Measurements from ENCODE around the gene HECTD3. TPM values are rescaled to one million over a fixed set of nuclear protein-coding genes. Genes with fewer than 3 reads are reported as not detected.
"Not testable (repeated sequence)": the region's sequence is repeated elsewhere in the genome, so short reads cannot be mapped to it uniquely, and the experiment has no call there.

The HECTD3 gene
- polyA plus RNA-seq, 1 donor, result 31.8 TPM

DNA sequence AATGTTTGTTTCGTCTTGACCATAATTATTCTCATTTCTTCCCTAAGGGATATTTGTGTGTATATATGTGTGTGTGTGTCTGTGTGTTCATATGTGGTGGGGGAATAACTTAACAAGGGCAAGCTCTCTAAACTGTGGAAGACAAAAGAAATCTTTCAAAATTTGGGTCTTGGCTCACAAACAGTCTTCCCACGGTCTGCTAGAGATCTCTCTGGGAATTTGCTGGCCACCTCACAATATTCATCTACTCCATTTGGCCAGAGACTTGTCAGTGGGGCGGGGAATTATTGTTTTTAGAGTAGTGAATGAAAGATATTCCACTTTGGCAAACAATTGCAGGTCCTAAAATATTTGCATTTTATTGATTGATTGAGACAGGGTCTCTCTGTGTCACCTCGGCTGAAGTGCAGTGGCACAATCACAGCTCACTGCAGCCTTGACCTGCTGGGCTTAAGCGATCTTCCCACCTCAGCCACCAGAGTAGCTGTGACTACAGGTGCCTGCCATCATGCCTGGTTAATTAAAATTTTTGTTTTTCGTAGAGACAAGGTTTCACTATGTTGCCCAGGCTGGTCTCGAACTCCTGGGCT lies 16.7 kb downstream of the HECTD3 start:
- no peak for DNase-seq (ENCODE audit: low read depth)

DNA sequence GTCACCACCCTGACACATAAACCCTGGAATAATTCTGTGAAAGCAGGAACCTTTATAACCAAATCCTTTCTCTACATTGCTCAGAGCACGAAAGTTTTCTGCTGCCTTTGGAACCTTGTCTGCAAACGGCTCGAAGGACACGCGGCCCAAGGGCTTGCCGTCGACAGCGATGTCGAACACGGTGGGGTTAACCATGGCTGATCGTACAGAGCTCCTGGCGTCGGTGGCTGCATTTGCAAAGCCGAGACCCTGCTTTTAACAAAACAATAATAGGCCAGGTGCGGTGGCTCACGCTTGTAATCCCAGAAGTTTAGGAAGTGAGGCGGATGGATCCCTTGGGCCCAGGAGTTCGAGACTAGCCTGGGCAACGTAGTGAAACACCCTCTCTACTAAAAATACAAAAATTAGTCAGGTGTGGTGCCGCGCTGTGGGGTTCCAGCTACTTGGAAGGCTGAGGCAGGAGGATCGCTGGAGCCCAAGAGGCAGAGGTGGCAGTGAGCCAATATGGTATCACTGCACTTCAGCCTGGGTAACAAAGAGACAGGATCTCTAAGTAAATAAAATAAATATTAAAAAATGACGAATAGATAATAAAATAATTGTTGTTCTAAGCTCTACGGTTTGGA lies 22.5 kb downstream of the HECTD3 start:
- DNase-seq (ENCODE audit: low read depth), result no peak

DNA sequence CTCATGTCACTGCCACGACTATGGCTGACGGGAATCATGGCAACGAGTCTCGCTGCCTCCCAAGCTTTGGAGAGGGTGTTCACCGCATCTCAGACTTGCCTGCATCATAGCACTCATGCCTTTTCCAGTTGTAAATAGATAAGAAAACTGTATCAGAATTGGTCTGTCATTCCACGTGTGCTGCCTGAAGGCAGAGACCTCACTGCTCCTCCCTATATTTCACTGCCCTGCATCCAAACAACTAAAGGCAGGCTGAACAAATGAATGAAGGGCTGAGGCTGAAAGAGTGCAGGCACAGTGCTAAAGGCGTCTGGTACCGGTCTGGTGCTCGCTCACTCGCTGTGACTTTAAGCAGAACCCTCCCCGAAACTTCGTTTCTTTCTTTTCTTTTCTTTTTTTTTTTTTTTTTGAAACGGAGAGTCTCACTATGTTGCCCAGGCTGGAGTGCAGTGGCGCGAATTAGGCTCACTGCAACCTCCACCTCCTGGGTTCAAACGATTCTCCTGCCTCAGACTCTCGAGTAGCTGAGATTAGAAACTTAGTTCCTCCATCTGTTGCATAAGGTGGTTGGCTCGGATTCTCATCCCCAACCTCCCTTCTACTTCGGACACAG lies 25.3 kb downstream of the HECTD3 start:
- no peak for DNase-seq (ENCODE audit: low read depth)

DNA sequence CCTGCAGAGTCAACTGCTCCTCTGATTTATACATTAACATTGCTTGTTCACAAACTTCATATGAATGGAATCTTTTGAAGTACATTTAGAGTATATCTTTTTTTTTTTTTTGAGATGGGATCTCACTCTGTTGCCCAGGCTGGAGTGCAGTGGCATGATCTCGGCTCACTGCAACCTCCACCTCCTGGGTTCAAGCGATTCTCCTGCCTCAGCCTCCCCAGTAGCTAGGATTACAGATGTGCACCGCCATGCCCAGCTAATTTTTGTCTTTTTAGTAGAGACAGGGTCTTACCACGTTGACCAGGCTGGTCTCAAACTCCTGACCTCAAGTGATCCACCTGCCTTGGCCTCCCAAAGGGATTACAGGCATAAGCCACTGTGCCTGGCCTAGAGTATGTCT lies 33.8 kb downstream of the HECTD3 start:
- DNase-seq (ENCODE audit: low read depth), result not testable (repeated sequence)

DNA sequence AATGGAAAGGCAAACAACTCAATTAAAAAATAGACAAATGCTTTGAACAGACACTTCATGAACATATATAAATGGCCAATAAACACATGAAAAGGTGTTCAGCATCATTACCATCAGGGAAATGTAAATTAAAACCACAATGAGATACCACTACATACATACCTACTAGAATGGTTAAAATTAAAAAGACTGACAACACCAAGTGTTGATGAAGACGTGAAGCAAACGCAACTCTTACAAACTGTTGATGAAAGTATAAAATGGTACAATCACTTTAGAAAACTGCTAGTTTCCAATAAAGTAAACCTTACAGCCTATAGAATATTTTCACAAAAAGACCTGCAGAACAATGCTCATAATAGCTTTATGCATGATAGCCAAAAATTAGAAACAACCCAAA lies 34.9 kb downstream of the HECTD3 start:
- no peak for DNase-seq (ENCODE audit: low read depth)

DNA sequence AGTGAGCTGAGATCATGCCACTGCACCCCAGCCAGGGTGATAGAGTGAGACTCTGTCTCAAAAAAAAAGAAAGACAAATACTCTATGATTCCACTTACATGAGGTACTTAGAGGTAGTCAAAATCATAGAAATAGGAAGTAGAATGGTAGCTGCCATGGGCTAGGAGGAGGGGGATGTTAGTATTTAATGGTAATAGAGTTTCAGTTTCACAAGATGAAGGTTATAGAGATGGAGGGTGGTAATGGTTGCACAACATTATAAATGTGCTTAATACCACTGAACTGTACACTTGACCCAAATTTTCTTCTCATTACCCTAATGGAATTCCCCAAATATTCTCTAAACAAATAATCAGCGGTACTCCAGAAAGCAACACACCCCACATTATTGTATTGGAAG lies 37.5 kb downstream of the HECTD3 start:
- DNase-seq (ENCODE audit: low read depth), result no peak

DNA sequence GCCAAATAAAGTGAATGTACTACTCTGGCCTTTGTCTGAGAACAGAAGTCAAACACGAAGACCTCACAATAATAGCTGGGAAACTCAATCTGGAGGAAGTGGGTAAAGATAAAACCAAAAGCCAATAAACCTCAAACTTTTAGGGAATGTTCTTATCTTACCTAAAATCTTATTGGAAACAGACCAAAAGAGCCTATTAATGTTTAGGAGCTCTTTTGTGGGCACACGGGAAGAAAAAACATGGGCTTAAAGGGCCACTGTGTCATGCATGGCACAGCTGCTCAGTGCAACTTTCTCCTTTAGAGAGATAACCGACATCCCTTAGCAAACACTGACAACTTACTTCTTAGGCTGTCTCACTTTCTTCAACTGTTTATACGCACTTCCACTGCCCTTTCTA lies 40.8 kb downstream of the HECTD3 start:
- no peak for DNase-seq (ENCODE audit: low read depth)

DNA sequence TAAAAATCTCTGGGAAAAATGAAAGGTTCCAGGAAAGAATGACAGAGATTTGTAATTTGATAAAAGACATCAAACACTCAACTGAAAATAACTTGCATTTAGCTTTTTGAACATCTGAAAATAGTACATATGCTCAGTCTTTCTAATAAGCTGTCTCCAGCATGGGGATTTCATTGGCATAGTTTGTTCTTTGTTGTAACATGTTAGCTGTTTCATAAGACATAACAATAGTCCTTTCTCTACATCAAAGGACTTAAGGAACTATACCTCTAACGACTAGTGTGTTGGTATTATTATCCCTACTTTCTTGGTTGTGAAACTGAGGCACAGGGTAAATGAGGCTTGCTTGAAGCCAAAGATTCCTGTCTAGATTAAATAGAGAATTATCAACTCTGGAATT lies 46.7 kb downstream of the HECTD3 start:
- DNase-seq (ENCODE audit: low read depth), result no peak

DNA sequence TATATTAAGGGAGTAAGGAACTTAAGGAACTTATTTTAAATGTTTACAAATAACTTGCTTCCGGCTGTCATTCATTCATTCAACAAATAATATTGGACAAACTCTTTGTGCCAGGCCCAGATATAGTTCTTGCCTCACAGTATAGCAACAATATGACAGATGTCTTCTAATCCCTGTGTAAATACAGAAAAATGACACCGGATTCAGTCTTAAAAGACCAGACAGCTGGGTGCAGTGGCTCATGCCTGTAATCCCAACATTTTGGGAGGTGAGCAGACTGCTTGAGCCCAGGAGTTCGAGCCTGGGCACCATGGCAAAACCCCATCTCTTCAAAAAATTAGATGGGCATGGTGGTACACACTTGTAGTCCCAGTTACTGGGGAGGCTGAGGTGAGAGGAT lies 48.4 kb downstream of the HECTD3 start:
- no peak for DNase-seq (ENCODE audit: low read depth)

DNA sequence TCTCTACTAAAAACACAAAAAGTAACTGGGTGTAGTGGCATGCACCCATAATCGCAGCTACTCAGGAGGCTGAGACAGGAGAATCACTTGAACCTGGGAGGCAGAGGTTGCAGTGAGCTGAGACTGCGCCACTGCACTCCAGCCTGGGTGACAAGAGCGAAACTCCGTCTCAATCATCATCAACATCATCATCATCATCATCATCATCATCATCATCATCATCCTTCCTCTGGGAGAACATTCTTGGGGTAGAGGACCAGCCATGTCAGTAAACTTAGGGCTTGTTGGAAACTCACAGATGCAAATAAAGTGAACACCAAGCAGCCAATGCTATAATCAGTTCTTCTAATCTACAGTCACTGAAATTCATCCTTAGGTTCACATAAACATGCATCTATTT lies 49.1 kb downstream of the HECTD3 start:
- not testable (repeated sequence) for DNase-seq (ENCODE audit: low read depth)

DNA sequence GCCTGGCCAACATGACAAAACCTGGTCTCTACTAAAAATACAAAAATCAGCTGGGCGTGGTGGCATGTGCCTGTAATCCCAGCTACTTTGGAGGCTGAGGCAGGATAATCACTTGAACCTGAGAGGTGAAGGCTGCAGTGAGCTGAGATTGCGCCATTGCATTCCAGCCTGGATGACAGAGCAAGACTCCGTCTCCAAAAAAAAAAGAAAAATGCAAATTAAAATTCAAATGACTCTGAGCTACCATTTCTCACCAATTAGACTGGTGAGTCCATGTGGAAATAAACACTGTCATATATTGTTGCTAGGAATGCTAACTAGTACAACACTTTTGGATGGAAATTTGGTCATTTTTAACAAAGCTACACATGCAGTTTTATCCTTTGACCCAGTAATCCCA lies 53.6 kb downstream of the HECTD3 start:
- not testable (repeated sequence) for DNase-seq (ENCODE audit: low read depth)

DNA sequence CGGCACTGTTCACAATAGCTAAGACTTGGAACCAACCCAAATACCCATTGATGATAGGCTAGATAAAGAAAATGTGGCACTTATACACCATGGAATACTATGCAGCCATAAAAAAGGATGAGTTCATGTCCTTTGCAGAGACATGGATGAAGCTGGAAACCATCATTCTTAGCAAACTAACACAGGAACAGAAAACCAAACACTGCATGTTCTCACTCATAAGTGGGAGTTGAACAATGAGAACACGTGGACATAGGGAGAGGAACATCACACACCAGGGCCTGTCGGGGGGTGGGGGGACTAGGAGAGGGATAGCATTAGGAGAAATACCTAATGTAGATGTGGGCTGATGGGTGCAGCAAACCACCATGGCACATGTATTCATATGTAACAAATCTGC lies 55.0 kb downstream of the HECTD3 start:
- DNase-seq (ENCODE audit: low read depth), result not testable (repeated sequence)

Other genes with a start within 250 kb of the HECTD3 start
- gene RPS8, start 235.8 kb downstream of the HECTD3 start, polyA plus RNA-seq (ENCODE audit: insufficient read length), result 3,224 TPM
- gene BEST4, start 223.2 kb downstream of the HECTD3 start, polyA plus RNA-seq (ENCODE audit: insufficient read length), result 0.27 TPM
- 9.2 TPM for gene PLK3, start 210.9 kb downstream of the HECTD3 start, polyA plus RNA-seq (ENCODE audit: insufficient read length)
- gene DYNLT4, start 204.0 kb downstream of the HECTD3 start, polyA plus RNA-seq (ENCODE audit: insufficient read length), result 0.24 TPM
- 8.3 TPM for gene BTBD19, start 202.8 kb downstream of the HECTD3 start, polyA plus RNA-seq (ENCODE audit: insufficient read length)
- 10.9 TPM for gene PTCH2, start 168.1 kb downstream of the HECTD3 start, polyA plus RNA-seq (ENCODE audit: insufficient read length)
- 27.6 TPM for gene EIF2B3, start 24.7 kb downstream of the HECTD3 start, polyA plus RNA-seq (ENCODE audit: insufficient read length)
- 76.9 TPM for gene UROD, start 930 bp upstream of the HECTD3 start, polyA plus RNA-seq (ENCODE audit: insufficient read length)
- gene ZSWIM5, start 195.3 kb upstream of the HECTD3 start, polyA plus RNA-seq (ENCODE audit: insufficient read length), result 0.57 TPM

All from forelimb muscle (tissue), 1 donor.